ENCODE data around the gene EXOC5.

EXOC5 gene, protein sequence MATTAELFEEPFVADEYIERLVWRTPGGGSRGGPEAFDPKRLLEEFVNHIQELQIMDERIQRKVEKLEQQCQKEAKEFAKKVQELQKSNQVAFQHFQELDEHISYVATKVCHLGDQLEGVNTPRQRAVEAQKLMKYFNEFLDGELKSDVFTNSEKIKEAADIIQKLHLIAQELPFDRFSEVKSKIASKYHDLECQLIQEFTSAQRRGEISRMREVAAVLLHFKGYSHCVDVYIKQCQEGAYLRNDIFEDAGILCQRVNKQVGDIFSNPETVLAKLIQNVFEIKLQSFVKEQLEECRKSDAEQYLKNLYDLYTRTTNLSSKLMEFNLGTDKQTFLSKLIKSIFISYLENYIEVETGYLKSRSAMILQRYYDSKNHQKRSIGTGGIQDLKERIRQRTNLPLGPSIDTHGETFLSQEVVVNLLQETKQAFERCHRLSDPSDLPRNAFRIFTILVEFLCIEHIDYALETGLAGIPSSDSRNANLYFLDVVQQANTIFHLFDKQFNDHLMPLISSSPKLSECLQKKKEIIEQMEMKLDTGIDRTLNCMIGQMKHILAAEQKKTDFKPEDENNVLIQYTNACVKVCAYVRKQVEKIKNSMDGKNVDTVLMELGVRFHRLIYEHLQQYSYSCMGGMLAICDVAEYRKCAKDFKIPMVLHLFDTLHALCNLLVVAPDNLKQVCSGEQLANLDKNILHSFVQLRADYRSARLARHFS

DNA sequence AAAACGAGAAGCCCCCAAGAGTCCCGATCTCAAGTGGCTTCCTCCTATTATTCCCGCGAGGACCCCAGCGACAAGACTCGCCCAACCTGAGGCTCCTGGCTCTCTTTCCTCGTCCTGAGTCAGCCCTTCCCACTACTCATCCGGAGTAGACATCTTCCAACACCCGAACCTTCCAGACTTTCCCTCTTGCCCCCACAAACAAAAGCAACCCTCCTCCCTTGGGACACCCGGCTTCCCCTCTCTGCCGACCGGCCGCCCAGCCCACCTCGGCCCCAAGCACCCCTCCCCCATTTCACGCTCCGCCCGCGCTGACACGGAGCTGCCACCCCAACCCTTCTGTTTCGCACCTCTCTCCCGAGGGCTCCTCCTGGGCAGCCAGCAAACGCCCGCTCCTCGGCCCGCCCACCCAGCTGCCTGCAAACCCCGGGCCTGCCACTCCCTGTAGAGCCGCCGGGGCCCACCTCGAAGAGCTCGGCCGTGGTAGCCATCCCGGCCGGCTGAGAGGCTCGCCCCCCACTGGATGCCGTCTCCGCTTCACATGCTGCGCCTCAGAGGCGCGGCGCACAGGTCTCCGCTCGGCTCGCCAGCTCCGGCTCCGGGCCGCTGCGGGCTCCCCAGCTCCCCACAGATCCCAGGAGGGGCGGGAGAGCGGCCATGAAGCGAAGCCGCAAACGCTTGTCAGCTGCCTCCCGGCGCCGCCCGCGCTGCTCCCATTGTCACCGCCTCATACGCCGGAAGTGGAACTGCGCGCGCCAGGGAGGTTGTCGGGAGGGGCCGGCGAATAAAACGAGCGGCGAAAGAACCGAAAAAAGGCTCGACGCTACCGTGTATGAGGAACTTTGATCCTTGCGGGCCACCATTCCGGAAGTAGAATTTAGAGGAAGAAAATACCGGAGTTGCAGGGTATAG lies at the start of gene EXOC5, which contains the start of gene AP5M1:
TSS of gene EXOC5 (minus strand) at position 745 of the 909 bp plus-strand sequence. CDS start at position 488, 257 bp downstream.
TSS of gene AP5M1 (plus strand) at position 811 of the 909 bp plus-strand sequence. CDS start 344 bp downstream, outside the sequence.
- DNase-seq: peak; percentile 89

DNA sequence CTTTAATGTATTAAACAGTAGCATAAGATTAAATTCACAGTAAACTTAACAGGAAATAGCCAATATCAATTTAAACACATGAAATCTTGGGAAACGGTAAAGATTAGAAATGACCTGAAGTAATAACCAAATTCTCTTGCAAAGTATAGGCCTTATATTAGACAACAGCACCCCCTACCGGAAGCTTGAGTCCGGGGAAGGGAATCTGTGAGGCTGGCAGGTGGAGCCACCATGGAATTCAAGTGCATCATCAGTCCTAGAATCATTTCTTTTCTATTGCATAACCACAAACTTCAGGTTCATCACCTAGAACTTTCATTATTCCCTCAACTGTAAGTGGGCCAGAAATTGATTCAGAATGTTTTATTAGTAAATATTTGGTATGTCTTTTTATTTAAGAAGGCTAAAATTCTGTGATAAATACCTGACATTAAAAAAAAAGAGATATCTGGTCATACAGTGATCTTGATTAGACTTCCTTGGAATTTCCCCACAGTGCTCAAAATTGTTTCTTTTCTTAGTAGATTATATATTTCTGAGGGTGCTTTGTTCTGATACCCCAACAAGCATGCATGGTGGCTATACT lies 48.6 kb upstream of the EXOC5 start:
- peak; percentile 56 for DNase-seq

DNA sequence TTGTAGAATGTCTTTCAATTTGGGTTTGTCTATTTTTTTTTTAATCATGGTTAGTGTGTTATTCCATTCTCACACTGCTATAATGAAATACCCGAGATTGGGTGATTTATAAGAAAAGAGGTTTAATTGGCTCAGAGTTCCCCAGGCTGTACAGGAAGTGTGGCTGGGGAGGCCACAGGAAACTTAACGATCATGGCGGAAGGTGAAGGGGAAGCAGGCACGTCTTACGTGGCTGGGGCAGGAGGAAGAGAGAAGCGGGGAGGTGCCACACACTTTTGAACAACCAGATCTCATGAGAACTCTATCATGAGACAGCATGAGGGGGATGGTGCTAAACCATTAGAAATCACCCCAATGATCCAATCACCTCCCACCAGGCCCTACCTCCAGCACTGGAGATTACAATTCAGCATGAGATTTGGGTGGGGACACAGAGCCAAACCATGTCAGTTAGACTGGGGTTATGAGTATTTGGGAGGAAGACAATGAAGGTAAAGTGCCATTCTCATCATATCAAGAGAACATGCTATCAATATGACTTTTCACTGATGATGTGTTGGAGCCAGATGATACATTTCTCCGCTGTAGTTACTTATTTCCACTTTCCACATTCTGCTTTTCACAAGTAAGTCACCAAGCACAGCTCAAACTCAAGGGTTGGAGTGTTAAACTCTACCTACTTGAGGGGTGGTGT lies 45.8 kb upstream of the EXOC5 start:
- DNase-seq: no peak

DNA sequence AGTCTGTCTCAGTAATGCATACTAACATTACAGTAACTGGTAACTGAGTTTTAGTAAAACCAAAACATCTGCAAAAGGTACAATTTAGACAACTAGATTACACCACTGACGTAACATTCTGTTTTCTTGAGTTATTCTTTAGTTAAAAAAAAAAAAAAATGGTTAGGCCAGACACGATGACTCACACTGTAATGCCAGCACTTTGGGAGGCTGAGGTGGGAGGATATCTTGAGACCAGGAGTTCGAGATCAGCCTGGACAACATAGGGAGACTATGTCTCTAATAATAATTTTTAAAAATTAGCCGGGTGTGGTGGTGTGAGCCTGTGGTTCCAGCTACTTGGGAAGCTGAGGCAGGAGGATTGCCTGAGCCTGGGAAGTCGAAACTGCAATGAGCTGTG lies 34.2 kb upstream of the EXOC5 start:
- DNase-seq: no peak

DNA sequence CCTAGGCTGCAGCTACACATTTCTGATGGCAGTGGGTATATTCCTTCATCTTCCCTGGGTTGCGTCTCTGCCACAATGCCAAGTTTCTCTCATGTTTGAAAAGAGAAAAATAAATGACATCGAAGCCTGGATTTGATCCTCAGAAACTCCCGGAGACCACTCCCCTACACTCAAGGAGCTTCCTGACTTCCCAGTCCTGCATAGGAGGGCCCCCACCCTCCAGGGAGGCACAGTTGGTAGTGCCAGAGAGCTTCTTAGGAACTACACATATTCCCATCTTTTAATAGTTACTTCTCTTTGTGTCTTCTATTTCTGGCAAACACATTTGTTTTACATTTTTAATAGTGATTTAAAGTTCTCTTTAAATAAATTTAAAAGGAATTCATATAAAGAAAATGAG lies 30.8 kb upstream of the EXOC5 start:
- no peak for DNase-seq

DNA sequence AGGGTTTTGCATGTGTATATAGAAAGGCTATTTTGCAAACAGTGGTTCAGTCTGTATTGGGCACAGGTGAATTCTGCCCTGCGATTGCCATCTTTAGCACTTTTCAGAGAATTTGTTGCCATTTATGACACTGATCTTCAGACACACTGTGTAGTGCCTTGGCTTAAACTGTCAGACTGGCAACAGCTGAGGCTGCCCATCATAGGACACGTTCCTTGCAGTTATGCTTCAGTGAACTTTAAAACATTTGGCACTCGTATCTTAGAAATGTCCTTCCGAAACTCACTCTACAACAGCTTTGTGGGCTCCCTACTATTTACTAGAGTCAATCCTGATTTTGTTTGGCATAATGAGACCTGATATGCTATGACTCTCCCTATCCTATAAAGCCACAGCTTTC lies 29.1 kb upstream of the EXOC5 start:
- no peak for DNase-seq

DNA sequence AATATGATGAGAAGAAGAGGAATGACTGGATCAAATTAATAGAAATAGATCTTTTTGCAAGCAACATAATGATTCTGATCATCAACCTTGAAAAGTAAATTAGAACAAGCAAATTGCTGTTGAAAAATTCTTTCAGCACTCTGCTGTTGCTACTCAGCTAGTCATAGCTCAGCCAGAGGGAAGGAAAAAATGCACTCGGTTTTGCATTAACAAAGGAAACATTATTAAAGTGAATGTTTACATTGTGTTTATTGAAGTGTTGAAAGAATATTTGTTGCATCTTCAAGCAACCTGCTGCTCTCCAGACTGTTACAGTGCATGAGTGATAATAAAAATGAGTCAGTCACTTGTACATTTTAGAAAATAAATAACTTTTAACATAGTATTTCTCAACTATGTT lies 26.5 kb upstream of the EXOC5 start:
- no peak for DNase-seq

DNA sequence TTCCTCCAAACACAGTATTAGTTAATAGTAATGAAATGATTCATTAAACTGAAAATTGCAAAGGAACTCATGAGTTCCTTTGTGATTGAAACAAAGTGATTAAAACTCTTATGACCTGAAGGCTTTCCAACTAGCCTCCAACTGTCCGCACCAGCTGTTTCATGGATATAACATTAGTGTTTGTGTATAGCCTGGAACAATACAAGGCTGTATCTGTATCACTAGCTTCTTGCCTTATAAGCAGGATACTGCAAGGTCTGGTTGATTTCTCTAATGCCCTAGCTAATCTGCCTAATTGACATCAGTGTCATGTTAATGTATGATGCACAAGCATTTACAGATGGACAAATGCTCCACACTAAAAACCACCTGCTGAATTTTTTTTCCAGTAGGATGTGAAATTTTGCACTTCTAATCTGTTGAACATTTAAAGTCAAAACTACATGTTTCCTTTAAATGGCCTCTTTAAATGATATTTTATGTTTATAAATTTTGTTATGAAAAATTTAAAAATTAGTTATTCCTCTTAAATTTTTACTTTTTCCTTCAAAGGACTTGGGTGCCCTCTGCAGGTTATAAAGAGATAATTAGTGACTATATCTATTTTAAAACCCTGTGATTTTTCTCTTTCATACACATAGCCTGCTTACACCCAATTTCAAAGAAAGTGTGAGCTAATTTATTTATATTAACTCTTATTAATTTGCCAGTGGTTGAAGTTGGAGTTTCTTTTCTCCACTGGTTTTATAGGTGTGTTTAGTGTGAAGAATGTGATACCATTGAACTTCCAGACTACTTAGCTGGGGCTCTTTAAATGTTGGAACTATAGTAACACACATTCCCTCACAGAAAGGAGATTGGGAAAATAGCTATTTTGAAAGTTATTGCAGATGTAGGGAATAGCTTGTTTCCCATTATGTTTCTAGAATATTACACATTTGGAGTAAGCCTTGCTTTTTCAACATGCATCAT lies 25.4 kb upstream of the EXOC5 start:
- DNase-seq: no peak

DNA sequence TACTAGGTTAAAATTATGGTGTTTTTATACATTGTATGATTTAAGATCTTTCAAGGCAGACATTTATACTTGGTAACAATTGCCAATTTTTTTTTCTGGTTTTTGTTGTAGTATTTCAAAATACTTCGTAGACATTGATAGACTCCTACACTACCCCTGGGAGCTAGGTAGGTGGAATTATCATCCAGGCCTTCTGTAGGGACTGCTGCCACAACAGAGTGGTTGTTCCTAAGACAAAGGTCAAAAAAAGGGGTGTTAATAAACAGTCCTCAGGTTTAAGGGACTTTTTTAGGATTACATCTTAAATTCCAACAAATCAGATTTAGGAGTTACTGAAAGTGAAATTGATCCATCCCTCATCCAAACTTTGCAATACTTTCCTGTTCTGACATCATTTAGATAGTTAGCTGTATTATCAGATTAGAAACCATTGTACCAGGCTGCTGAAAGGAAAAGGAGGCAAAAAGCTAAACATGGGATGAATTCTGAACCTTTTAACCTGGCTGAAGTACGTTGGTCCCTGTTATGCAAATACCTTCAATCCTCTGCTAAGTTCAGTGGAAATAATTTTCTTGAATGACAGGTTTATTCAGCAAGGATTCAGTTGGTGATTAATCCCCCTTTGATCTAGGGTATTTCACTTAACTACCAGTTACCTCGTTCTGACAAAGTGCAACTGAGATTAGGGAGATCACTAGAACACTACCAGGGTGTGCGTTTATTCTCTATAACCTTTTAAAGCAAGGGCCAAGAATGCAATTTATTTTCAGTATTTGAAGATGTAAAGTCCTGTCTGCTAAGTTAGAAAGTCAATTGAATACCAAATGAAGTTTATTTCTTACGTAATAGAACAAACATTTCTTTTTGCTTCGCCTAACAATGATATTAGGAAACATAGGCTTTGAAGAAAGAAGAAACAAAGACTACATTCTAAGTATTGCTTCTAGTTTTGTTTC lies 23.3 kb upstream of the EXOC5 start:
- no peak for DNase-seq

DNA sequence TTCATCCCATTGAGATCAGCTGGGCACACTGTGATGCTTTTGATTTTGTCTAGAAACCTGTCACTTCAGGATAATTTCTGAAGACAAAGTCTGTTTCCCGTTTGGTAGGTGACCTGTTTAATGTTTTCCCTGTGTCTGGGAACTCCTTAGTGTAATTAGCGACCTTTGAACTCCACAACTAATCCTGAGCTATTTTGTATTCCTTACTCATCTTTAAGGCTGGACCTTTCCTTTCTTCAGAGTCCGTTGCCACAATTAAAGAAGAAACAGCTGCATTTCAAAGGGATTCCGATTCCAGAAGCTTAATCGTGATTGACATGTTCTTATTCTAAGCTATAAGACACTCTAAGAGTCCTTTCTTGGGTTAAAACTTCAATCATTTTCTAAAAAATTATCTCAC lies 22.0 kb upstream of the EXOC5 start:
- no peak for DNase-seq

DNA sequence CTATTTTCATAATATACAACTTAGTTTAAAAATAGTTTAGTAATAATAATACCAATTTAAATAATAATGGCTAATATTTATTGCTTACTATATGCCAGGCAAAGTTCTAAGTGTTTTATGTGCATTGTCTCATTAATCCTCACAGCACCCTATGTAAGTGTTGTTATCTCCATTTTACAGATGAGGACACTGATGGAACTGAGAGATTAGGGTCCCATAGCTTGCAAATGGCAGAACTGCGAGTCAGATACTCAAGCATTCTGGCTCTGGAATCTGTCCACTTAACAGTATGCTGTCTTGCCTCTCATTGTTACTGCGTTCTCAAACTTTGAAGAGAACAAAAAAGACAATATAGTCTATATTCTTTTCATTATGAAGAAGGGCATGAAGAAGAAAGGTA lies 19.0 kb upstream of the EXOC5 start:
- no peak for DNase-seq

DNA sequence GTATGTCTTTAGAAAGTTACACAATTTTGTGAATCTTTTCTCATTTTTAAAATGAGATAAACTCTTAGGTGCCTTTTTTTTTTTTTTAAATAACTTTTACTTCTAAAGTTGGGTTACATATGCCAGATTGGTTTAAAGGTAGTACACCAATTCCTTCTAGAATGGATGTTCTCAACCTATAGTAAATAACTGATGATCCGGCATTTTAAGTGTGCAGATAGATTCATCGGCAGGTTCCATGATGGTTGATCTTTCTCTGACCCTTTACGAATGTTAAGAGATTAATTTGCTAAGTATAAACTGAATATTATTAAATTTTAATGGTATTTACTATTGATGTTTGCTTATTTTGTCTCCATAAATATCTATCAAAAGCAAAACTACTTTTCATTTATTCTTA lies 8.4 kb upstream of the EXOC5 start:
- no peak for DNase-seq

DNA sequence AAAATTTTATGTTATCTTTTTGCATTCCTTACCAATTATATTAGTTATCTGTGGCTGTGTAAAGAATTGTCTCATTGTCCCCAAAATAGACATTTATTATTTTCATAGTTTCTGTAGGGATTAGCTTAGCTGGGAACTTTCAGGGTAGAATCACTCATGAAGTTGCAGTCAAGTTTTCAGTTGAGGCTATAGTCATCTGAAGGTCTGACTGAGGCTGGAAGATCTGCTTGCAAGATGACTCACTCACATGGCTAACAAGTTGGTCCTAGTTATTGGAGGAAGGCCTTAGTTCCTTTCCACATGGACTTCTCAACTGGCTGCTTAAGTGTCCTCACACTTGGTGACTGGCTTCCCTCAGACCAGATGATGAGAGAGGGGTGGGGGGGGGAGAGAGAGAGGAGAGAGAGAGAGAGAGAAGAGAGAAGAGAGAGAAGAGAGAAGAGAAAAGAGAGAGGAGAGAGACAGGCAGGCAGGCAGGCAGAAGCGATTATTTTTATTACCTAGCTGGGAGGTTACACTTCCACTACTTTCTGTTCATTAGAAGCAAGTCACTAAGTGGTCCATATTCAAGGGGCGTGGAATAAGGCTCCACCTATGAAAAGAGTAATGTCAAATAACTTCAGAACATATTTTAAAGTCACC lies 6.4 kb upstream of the EXOC5 start:
- no peak for DNase-seq

DNA sequence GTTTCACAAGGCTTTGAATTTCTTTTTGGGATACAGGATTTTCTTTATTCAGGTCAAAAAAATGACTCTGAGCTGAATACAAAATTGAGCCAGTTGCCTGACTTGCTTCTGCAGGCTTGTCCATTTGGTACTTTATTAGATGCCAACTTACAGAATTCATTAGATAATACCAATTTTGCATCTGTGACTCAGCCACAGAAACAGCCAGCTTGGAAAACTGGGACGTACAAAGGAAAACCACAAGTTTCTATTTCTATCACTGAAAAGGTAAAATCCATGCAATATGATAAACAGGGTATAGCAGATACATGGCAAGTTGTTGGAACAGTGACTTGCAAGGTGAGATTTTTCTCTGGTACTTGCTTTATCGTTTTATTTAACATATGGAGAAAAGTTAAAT lies 5.8 kb upstream of the EXOC5 start:
- no peak for DNase-seq

DNA sequence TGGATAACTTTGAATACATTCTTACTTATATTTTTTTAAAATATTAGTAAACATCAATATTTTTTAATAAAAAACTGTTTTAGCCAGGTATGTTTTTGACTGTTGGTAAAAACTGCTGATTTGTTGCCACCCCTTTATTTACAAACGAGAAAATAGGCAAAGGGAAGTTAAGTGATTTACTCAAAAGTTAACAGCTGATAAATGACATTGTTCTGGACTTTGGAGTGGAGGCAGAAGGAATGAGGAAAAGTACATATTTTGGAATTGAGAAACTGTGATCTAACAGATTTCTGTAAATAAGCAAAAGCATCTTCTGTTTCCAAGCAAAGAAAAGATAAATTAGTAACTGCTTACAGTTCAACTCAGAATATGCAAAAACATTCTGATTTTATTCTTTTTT lies 4.5 kb upstream of the EXOC5 start:
- no peak for DNase-seq

DNA sequence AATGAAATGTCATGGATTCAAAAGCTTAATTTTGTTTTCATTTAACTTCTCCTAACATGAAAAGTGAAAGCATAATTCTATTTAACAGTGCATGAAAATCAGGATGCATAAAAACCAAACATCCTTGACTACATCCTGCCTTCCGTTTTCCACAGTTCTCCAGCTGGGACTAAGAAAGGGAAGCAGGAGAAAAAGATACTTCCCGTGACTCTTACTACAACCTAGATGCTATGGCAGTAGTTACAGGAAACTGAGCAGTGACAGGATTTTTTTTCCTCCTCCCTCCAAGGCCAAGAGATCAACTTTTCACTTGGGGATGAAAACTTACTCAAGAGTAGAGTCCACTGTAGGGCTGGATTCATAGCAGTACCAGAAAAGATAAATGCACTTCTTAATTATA lies 2.6 kb downstream of the EXOC5 start:
- no peak for DNase-seq

DNA sequence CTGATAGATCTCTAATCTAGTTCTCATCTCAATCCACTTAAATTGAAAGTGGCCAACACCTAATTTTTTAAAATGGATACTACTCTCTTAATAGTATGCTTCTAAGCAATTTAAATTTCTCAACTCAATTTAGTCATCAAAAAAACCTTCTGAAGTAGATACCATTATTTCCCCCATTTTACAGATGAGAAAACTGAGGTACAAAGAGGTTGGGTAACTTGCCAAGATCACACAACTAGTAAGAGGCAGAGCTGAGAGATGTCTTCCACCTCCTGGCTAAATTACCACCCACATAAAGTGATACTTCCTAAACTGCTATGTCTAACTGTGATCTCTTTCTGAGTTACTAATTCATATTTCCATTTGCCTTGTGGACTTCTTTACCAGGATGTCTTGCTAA lies 6.6 kb downstream of the EXOC5 start:
- DNase-seq: no peak

DNA sequence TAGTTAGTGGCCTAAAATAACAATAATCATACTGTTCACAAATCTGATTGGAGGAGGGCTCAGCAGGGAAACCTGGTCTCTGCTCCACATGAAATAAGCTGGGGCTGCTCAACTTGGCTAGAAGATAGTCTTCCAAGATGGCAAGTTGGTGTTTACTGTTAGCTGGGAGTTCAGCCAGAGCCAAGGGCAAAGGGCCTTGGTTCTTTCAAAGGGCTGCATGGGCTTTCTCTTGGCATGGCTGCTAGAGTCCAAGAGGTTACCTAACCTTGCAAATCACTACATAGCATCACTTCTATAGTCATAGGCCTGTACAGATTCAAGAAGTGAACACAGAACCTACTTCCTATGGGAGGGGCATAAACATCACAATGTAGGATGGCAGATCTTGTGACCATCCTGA lies 7.1 kb downstream of the EXOC5 start:
- no peak for DNase-seq

DNA sequence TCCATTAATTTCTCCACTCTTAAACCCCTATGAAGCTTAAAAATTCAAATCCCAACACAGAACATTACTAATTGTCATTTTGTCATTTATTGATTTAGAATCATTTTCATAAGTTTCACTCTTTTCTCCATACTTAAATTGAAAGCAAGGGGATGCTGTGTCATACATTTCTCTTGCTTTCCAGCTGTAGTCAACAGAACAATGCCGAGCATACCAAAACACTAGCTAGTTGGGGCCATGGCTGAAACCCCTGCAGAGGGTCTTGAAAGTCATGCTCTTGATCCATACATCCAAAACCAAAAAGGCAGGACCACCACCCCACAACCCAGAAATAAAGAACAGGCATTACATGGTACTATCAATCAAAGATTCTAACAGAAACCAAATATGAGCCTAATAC lies 9.0 kb downstream of the EXOC5 start:
- DNase-seq: no peak

Measured in SHP77 treated with DMSO at 0.1 percent for 48 hours (cell line).